Neural cell (in vitro differentiated cells): ENCODE measurements around the gene NAPG. TPM values are rescaled to one million over a fixed set of nuclear protein-coding genes. Genes with fewer than 3 reads are reported as not detected.

Experiments
- H2AFZ ChIP-seq: fragments of 200-600, 300-800 bp; sonication (generic), shearing (Covaris generic); 2 replicates; pipeline ENCODE4 v1.6.0; 2014; ENCODE audit warnings: low read depth, mild to moderate bottlenecking, antibody characterized with exemption, low read length, moderate library complexity
- H3F3A ChIP-seq: fragments of 200-600 bp; shearing (Covaris generic); 2 replicates; pipeline ENCODE4 v1.6.1; 2016; ENCODE audit warnings: mild to moderate bottlenecking, moderate library complexity, mixed read lengths, antibody characterized with exemption, low read length; ENCODE audit not compliant: insufficient read depth, poor library complexity, severe bottlenecking
- H3K27ac ChIP-seq: fragments of 200-600, 300-800 bp; sonication (generic), shearing (Covaris generic); 2 replicates; pipeline ENCODE4 v1.5.1; 2014; ENCODE audit warnings: mild to moderate bottlenecking, low read length, moderate library complexity
- H3K27me3 ChIP-seq: fragments of 300-800, 200-600 bp; sonication (generic), shearing (Covaris generic); 2 replicates; pipeline ENCODE4 v1.6.0; 2014; ENCODE audit warnings: mild to moderate bottlenecking, low read depth, low read length, moderate library complexity; ENCODE audit not compliant: insufficient read depth
- H3K36me3 ChIP-seq: fragments of 300-800, 200-600 bp; sonication (generic), shearing (Covaris generic); 2 replicates; pipeline ENCODE4 v1.5.1; 2014; ENCODE audit warnings: mild to moderate bottlenecking, antibody characterized with exemption, low read length, moderate library complexity; ENCODE audit not compliant: insufficient read depth
- H3K4me2 ChIP-seq: fragments of 300-800, 200-600 bp; sonication (generic), shearing (Covaris generic); 2 replicates; pipeline ENCODE4 v1.6.0; 2014; ENCODE audit warnings: mild to moderate bottlenecking, low read length
- H3K4me3 ChIP-seq: fragments of 300-800, 200-600 bp; sonication (generic), shearing (Covaris generic); 2 replicates; pipeline ENCODE4 v1.5.1; 2014; ENCODE audit warnings: mild to moderate bottlenecking, low read length, moderate library complexity
- H3K79me2 ChIP-seq: fragments of 200-600 bp; shearing (Covaris generic); replicated peaks from 2 replicates; pipeline ENCODE4 v1.6.0; 2014; ENCODE audit warnings: mild to moderate bottlenecking, low read length, moderate library complexity; ENCODE audit not compliant: insufficient read depth
- H3K9ac ChIP-seq: fragments of 300-800, 200-600 bp; sonication (generic), shearing (Covaris generic); 2 replicates; pipeline ENCODE4 v1.6.1; 2016; ENCODE audit warnings: mild to moderate bottlenecking, low read length, mixed read lengths
- H3K9me2 ChIP-seq: fragments of 200-600 bp; shearing (Covaris generic); 2 replicates; pipeline ENCODE4 v1.6.1; 2016; ENCODE audit warnings: mild to moderate bottlenecking, low read length, mixed read lengths; ENCODE audit not compliant: insufficient read depth
- H3K9me3 ChIP-seq: fragments of 200-600, 300-800 bp; sonication (generic), shearing (Covaris generic); 2 replicates; pipeline ENCODE4 v1.6.1; 2016; ENCODE audit warnings: mild to moderate bottlenecking, mixed run types, low read length, moderate library complexity, mixed read lengths
- H4K20me1 ChIP-seq: fragments of 200-600 bp; shearing (Covaris generic); 2 replicates; pipeline ENCODE4 v1.6.1; 2016; ENCODE audit warnings: mild to moderate bottlenecking, mixed run types; ENCODE audit not compliant: insufficient read depth
- CTCF ChIP-seq: fragments of 450-650 bp; IDR thresholded peaks from 2 replicates; pipeline ENCODE4 v1.5.1; 2014; ENCODE audit warnings: antibody characterized with exemption, mild to moderate bottlenecking, moderate library complexity; ENCODE audit not compliant: poor library complexity, severe bottlenecking
- EP300 ChIP-seq: fragments of 450-650 bp; conservative IDR thresholded peaks from 2 replicates; pipeline ENCODE4 v1.6.1; 2014; ENCODE audit warnings: antibody characterized with exemption, mild to moderate bottlenecking, moderate library complexity; ENCODE audit not compliant: poor library complexity, severe bottlenecking
- EZH2 ChIP-seq: fragments of 200-600, 300-800 bp; shearing (Covaris generic), sonication (generic); IDR thresholded peaks from 2 replicates; pipeline ENCODE4 v1.6.1; 2014; ENCODE audit warnings: antibody characterized with exemption, low read length, borderline replicate concordance, mild to moderate bottlenecking; ENCODE audit not compliant: insufficient read depth, poor library complexity, severe bottlenecking
- MXI1 ChIP-seq: fragments of 450-650 bp; conservative IDR thresholded peaks from 2 replicates; pipeline ENCODE4 v1.6.1; 2014; ENCODE audit warnings: antibody characterized with exemption, mild to moderate bottlenecking; ENCODE audit not compliant: poor library complexity, severe bottlenecking
- POLR2AphosphoS5 ChIP-seq: IDR thresholded peaks from 2 replicates; pipeline ENCODE4 v1.6.1; 2012
- RAD21 ChIP-seq: fragments of 450-650 bp; conservative IDR thresholded peaks from 2 replicates; pipeline ENCODE4 v1.6.1; 2014; ENCODE audit warnings: antibody characterized with exemption, mild to moderate bottlenecking, moderate library complexity
- REST ChIP-seq: IDR thresholded peaks from 2 replicates; pipeline ENCODE4 v1.6.1; 2012; ENCODE audit warnings: borderline replicate concordance
- SMC3 ChIP-seq: fragments of 450-650 bp; conservative IDR thresholded peaks from 2 replicates; pipeline ENCODE4 v1.6.1; 2014; ENCODE audit warnings: antibody characterized with exemption, mild to moderate bottlenecking, moderate library complexity; ENCODE audit not compliant: poor library complexity
- TAF1 ChIP-seq: IDR thresholded peaks from 2 replicates; pipeline ENCODE4 v1.6.1; 2012; ENCODE audit warnings: low read depth
- polyA plus RNA-seq: library from polyadenylated mRNA; depleted of rRNA; stranded (reverse); fragments of >200 nt; gene quantifications from 2 replicates; pipeline ENCODE4 v1.2.3, GENCODE V29; 2014

Gene NAPG
- polyA plus RNA-seq, 1 donor from 2014 or later, result 93.9 TPM

- Histone ChIP-seq H3K27me3 (no peaks in the 10 kb centered on the region), H4K20me1 (no peaks in the 10 kb centered on the region), H3K9ac (no peak overlapping the region), H3K27ac (no peak overlapping the region), H2AFZ (no peak overlapping the region), H3F3A (no peaks in the 10 kb centered on the region), H3K4me3 (no peak overlapping the region), H3K9me2 (no peaks in the 10 kb centered on the region), H3K9me3 (no peaks in the 10 kb centered on the region), H3K36me3 (no peaks in the 10 kb centered on the region), H3K79me2 (peaks cover 12% of the 10 kb centered on the region), H3K4me2 (no peak overlapping the region)
- TF ChIP-seq CTCF (no peak), REST (no peak), SMC3 (no peak), POLR2AphosphoS5 (no peak), MXI1 (no peak), RAD21 (no peak), EP300 (no peak), EZH2 (no peak), TAF1 (no peak)
Measured at GRCh38 chr18:10522574-10522973, 3.3 kb upstream of the NAPG start.

GRCh38 chr18:10523544-10523943 lies 2.3 kb upstream of the NAPG start:
- no peak overlapping the region for H3K4me3 ChIP-seq
- H3K4me2 ChIP-seq, result no peak overlapping the region
- H4K20me1 ChIP-seq, result no peaks in the 10 kb centered on the region
- no peaks in the 10 kb centered on the region for H3K9me3 ChIP-seq
- TF ChIP-seq CTCF (no peak), EZH2 (no peak), REST (no peak), EP300 (no peak), RAD21 (no peak), POLR2AphosphoS5 (no peak), TAF1 (no peak), MXI1 (no peak), SMC3 (no peak)
- H3F3A ChIP-seq, result no peaks in the 10 kb centered on the region
- peaks cover 21% of the 10 kb centered on the region for H3K79me2 ChIP-seq
- no peak overlapping the region for H3K9ac ChIP-seq
- H3K27ac ChIP-seq, result no peak overlapping the region
- no peak overlapping the region for H2AFZ ChIP-seq
- no peaks in the 10 kb centered on the region for H3K36me3 ChIP-seq
- no peaks in the 10 kb centered on the region for H3K9me2 ChIP-seq
- H3K27me3 ChIP-seq, result no peaks in the 10 kb centered on the region
